IPS DF 6.9 (cell line): ENCODE results near the gene ITPK1.

Experiments used
- DNase-seq: peaks from one replicate; pipeline ENCODE4 v3.0.0-alpha.2; 2013; ENCODE audit warnings: low read depth, low spot score
- H3K27ac ChIP-seq: one replicate; pipeline ENCODE4 v1.5.1; 2013; ENCODE audit warnings: low read length, control low read depth
- H3K27me3 ChIP-seq: 2 replicates; pipeline ENCODE4 v1.6.1; 2013; ENCODE audit warnings: mild to moderate bottlenecking, low read length; ENCODE audit not compliant: control insufficient read depth, insufficient read depth
- H3K36me3 ChIP-seq: 2 replicates; pipeline ENCODE4 v1.6.1; 2013; ENCODE audit warnings: low read length; ENCODE audit not compliant: control insufficient read depth, insufficient read depth
- H3K4me1 ChIP-seq: 2 replicates; pipeline ENCODE4 v1.6.1; 2013; ENCODE audit warnings: low read length; ENCODE audit not compliant: control insufficient read depth, insufficient read depth
- H3K4me3 ChIP-seq: 2 replicates; pipeline ENCODE4 v1.5.1; 2013; ENCODE audit warnings: mild to moderate bottlenecking, low read length
- H3K9me3 ChIP-seq: 2 replicates; pipeline ENCODE4 v1.6.1; 2013; ENCODE audit warnings: low read length, inconsistent platforms; ENCODE audit not compliant: control insufficient read depth, insufficient read depth
- WGBS: extraction: QIAGEN DNeasy Blood & Tissue Kit; methylation state at CpG from one replicate; pipeline ENCODE4 v1.1.7; 2013; ENCODE audit warnings: mixed read lengths, missing lambda C conversion rate; ENCODE audit not compliant: insufficient read length, insufficient coverage; 5-methylcytosine and 5-hydroxymethylcytosine counted together

ITPK1 gene

DNA sequence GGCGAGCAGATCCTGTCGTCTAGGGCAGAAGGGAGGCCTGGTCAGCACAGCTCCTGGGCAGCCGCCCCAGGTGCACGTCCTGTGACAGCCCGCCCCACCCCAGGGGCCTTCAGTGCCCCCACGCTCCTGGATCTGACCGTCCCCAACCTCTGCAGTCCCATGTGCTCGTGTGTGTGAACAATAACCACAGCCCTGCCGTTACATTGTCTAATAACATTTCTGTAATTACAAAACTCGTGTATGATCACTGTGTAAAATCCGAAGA, 153.0 kb downstream of the ITPK1 start:
- WGBS, result no CpG with 5 or more reads among the region's 11 CpGs
- peaks cover 2% of the 10 kb centered on the region; the same call in 1 of the 2 replicates for H3K4me1 ChIP-seq
- H3K4me3 ChIP-seq, result no peak overlapping the region
- no peaks in the 10 kb centered on the region for H3K27me3 ChIP-seq
- DNase-seq, result no peak
- H3K27ac ChIP-seq, result no peak overlapping the region
- H3K36me3 ChIP-seq, result peaks cover 5% of the 10 kb centered on the region
- no peaks in the 10 kb centered on the region for H3K9me3 ChIP-seq

GRCh38 chr14:92962031-92962830, 153.5 kb downstream of the ITPK1 start:
- no peak for DNase-seq
- Histone ChIP-seq H3K4me3 (no peak overlapping the region), H3K36me3 (peaks cover 5% of the 10 kb centered on the region), H3K9me3 (no peaks in the 10 kb centered on the region), H3K27ac (no peak overlapping the region), H3K4me1 (peaks cover 2% of the 10 kb centered on the region; the same call in 1 of the 2 replicates), H3K27me3 (no peaks in the 10 kb centered on the region)
- WGBS, result no CpG with 5 or more reads among the region's 20 CpGs

DNA sequence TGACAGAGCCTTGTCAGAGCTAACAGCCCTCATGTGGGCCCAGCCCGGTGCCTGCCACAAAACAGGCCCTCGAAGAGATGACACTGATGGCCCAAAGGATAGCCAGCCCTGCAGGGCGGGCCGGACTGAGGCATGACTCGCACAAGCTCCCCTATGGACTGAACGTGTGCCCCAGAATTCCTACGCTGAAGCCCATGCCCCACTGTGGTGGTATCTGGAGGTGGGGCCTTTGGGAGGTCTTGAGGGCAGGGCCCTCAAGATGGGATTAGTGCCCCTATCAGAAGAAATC, 154.2 kb downstream of the ITPK1 start:
- H3K4me3 ChIP-seq, result no peak overlapping the region
- H3K36me3 ChIP-seq, result peaks cover 8% of the 10 kb centered on the region
- H3K4me1 ChIP-seq, result peaks cover 2% of the 10 kb centered on the region; the same call in 1 of the 2 replicates
- WGBS, result no CpG with 5 or more reads among the region's 7 CpGs
- H3K9me3 ChIP-seq, result no peaks in the 10 kb centered on the region
- no peaks in the 10 kb centered on the region for H3K27me3 ChIP-seq
- no peak overlapping the region for H3K27ac ChIP-seq
- DNase-seq, result no peak

DNA sequence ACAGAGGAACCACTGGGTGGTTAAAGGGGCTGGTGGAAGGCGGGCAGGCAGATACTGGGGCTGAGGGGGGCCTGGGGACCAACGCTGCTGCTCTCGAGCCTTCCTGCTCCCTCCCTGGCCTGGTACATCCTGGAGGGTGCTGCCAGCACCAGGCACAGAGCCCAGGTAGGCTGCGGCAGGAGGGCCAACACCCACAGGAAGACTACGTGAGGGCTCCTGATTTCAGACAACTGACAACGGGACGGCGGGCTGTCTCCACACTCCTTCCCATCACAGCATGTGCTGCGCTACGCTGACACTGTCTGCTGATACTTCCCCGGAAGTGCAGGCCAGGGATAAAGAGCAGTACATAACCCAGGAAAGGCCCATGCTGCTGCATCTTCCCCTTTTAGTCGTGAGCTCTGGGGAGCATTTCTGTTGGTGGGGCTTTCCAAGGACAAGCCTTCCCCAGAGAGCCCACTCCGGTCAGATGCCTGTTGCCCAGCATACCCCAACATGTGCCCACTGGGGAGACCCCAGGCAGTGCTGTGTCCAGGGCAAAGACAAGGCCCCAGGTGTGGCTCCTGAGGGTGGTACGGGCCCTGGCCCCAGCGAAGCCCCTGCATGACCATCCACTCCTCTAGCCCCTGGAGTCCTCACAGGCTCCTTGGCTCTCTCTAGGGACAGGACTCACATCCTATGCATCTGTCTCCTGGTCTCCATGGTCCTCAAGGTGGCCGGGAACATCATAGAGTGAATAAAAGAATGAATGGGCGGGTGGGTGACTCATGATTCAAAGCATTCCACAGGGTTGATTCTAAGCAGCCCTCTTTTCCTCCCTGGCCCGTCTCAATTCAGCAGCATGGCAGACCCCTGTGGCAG, 154.8 kb downstream of the ITPK1 start:
- H3K27ac ChIP-seq, result no peak overlapping the region
- H3K36me3 ChIP-seq, result peaks cover 8% of the 10 kb centered on the region
- H3K9me3 ChIP-seq, result no peaks in the 10 kb centered on the region
- peaks cover 2% of the 10 kb centered on the region; the same call in 1 of the 2 replicates for H3K4me1 ChIP-seq
- no peak for DNase-seq
- no peak overlapping the region for H3K4me3 ChIP-seq
- no peaks in the 10 kb centered on the region for H3K27me3 ChIP-seq
- WGBS, result no CpG with 5 or more reads among the region's 18 CpGs

GRCh38 chr14:92959761-92960680, 155.7 kb downstream of the ITPK1 start:
- WGBS, result no CpG with 5 or more reads among the region's 30 CpGs
- H3K9me3 ChIP-seq, result no peaks in the 10 kb centered on the region
- H3K36me3 ChIP-seq, result peaks cover 8% of the 10 kb centered on the region
- no peaks in the 10 kb centered on the region for H3K27me3 ChIP-seq
- DNase-seq, result no peak
- peaks cover 2% of the 10 kb centered on the region; the same call in 1 of the 2 replicates for H3K4me1 ChIP-seq
- H3K4me3 ChIP-seq, result no peak overlapping the region
- H3K27ac ChIP-seq, result no peak overlapping the region

- no peaks in the 10 kb centered on the region for H3K27me3 ChIP-seq
- H3K9me3 ChIP-seq, result no peaks in the 10 kb centered on the region
- H3K4me1 ChIP-seq, result peaks cover 2% of the 10 kb centered on the region; the same call in 1 of the 2 replicates
- WGBS, result no CpG with 5 or more reads among the region's 10 CpGs
- no peak for DNase-seq
- no peak overlapping the region for H3K4me3 ChIP-seq
- no peak overlapping the region for H3K27ac ChIP-seq
- H3K36me3 ChIP-seq, result peaks cover 8% of the 10 kb centered on the region
Measured at GRCh38 chr14:92959189-92959531, 156.6 kb downstream of the ITPK1 start.

GRCh38 chr14:92958373-92959188, 157.1 kb downstream of the ITPK1 start:
- no peak overlapping the region for H3K27ac ChIP-seq
- H3K9me3 ChIP-seq, result no peaks in the 10 kb centered on the region
- peaks cover 8% of the 10 kb centered on the region for H3K36me3 ChIP-seq
- H3K4me3 ChIP-seq, result no peak overlapping the region
- WGBS, result no CpG with 5 or more reads among the region's 22 CpGs
- H3K27me3 ChIP-seq, result no peaks in the 10 kb centered on the region
- no peaks in the 10 kb centered on the region; the same call in 1 of the 2 replicates for H3K4me1 ChIP-seq
- DNase-seq, result no peak

DNA sequence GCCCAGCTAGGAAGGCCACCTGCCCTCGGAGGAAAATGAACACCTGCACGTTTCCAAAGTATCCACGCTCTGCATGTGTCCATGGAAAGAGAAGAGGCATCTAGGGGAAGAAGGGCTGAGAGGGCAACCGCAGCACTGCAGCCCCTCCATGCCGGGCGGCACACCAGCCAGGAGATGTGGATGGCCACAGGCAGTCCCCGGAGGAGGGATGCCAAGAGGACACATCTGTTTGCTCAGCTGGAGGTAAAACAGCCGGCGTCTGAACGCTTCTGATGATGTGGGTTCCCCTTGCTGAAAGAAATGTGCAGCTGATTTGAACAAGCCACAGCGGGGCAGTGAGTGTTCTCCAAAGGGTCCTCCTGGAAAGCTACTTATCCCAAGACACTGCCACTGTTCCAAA, 158.8 kb downstream of the ITPK1 start:
- H3K4me1 ChIP-seq, result no peaks in the 10 kb centered on the region; the same call in 1 of the 2 replicates
- H3K9me3 ChIP-seq, result no peaks in the 10 kb centered on the region
- no peak overlapping the region for H3K4me3 ChIP-seq
- H3K27me3 ChIP-seq, result no peaks in the 10 kb centered on the region
- no peak overlapping the region for H3K27ac ChIP-seq
- no CpG with 5 or more reads among the region's 11 CpGs for WGBS
- peaks cover 8% of the 10 kb centered on the region for H3K36me3 ChIP-seq
- no peak for DNase-seq

DNA sequence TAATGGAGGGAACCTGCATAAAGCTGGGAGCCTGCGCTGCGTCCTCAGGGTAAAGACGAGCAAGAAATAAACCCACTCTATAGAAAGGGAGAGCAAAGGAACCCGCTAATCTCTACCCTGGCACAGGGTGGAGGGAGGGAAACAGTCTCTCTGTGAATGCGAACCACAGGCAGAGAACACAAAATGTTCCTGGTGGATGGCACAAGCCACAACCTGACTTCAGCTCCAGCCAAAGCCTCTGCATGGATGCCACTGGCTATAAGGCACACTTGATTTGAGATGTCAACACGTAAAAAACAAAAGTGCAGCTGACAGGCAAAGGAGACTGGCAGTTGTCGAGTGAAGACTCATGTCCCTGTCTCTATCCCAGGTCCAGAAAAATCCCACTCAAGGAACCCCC, 160.3 kb downstream of the ITPK1 start:
- Histone ChIP-seq H3K4me3 (no peak overlapping the region), H3K36me3 (peaks cover 8% of the 10 kb centered on the region), H3K4me1 (no peaks in the 10 kb centered on the region; the same call in 1 of the 2 replicates), H3K9me3 (no peaks in the 10 kb centered on the region), H3K27ac (no peak overlapping the region), H3K27me3 (no peaks in the 10 kb centered on the region)
- WGBS, result no CpG with 5 or more reads among the region's 7 CpGs
- no peak for DNase-seq
